Liver (tissue), 3 donors: Measurements from ENCODE around the gene TNFAIP1.

Experiments used
- CTCF ChIP-seq: fragments of 150-350 bp; IDR thresholded peaks from 2 replicates; pipeline ENCODE4 v1.5.1; 2017; ENCODE audit warnings: improper control_type of control experiment, low read depth, low read length; ENCODE audit not compliant: missing input control
- FOXA1 ChIP-seq: IDR thresholded peaks from 2 replicates; pipeline ENCODE4 v1.6.1; 2016; ENCODE audit warnings: antibody characterized with exemption
- JUND ChIP-seq, 2 donors: IDR thresholded peaks; 2 replicates each; pipeline ENCODE4 v1.6.1; 2016; ENCODE audit warnings: antibody characterized with exemption in 2 of 2
- NR2F2 ChIP-seq: IDR thresholded peaks from 2 replicates; pipeline ENCODE4 v1.6.1; 2016; ENCODE audit warnings: antibody characterized with exemption
- REST ChIP-seq: IDR thresholded peaks from 2 replicates; pipeline ENCODE4 v1.6.1; 2016; ENCODE audit warnings: antibody characterized with exemption, mild to moderate bottlenecking
- RXRA ChIP-seq, 2 donors: IDR thresholded peaks; 2 replicates each; pipeline ENCODE4 v1.6.1; 2017 to 2018; ENCODE audit warnings: antibody characterized with exemption in 2 of 2, mild to moderate bottlenecking in 1 of 2
- TAF1 ChIP-seq: conservative IDR thresholded peaks from 2 replicates; pipeline ENCODE4 v1.6.1; 2016; ENCODE audit warnings: antibody characterized with exemption, mild to moderate bottlenecking
- donor health status: healthy.
- donor health status: healthy.

- TF ChIP-seq CTCF (no peak), REST (no peak), JUND (IDR thresholded peaks at IDR 0.05) (no peak), FOXA1 (no peak), NR2F2 (no peak), RXRA (IDR thresholded peaks at IDR 0.05) (no peak), TAF1 (no peak)
These were observed 4.9 kb upstream of the TNFAIP1 start for GRCh38 chr17:28330671-28331070.
